ENCODE measurements around the gene STYX. TPM values are rescaled to one million over a fixed set of nuclear protein-coding genes. Genes with fewer than 3 reads are reported as not detected.
A peak's percentile ranks its signal among the peaks of the same experiment; 100 is the strongest.

The STYX gene
- total and polyA plus RNA-seq, 2 of the 8 experiments (the other 6 are each of a cell fraction or from before 2014, with no cell fraction given): 8.3 to 29.0 TPM

- Histone ChIP-seq H3K36me3 (ENCODE audit: control insufficient read depth in 2 of 4, insufficient read depth in 4 of 4, low read length in 3 of 4) (no peaks in the 10 kb centered on the region), H3K4me1 (replicated peaks in 1 of 4; ENCODE audit: control insufficient read depth in 3 of 4, insufficient read depth in 4 of 4, low read length in 3 of 4) (peaks cover 0 to 2% (median 0%) of the 10 kb centered on the region in 4 experiments; a peak in 3 of 7 replicates), H3K56ac (replicated peaks; ENCODE audit: insufficient read length, low read depth, low read length) (no peak overlapping the region), H3K27ac (ENCODE audit: low read depth, low read length) (peak overlapping the region; percentile 69), H4K5ac (ENCODE audit: insufficient read length, low read depth, low read length) (peak overlapping the region; percentile 15), H4K20me1 (replicated peaks in 1 of 2; ENCODE audit: control insufficient read depth in 1 of 2, insufficient read depth in 2 of 2, low read length in 2 of 2) (no peaks in the 10 kb centered on the region), H3K4me3 (ENCODE audit: extremely low read depth in 1 of 4, insufficient read depth in 2 of 4, low read depth in 3 of 4, low read length in 4 of 4) (peak overlapping the region; percentile 27 to 55 (median 30); a peak in 6 of 8 replicates), H3K9ac (replicated peaks in 1 of 4; ENCODE audit: extremely low read depth in 1 of 4, low read depth in 3 of 4, low read length in 3 of 4) (peak overlapping the region in 3 of 4 experiments; percentile 58 to 67 (median 63); a peak in 6 of 7 replicates), H2AK5ac (ENCODE audit: low read depth, low read length) (no peak overlapping the region), H2BK20ac (ENCODE audit: low read length) (no peak overlapping the region), H3K23me2 (ENCODE audit: low read depth, low read length) (0 out of 2 replicates have a peak, but pooled peaks cover 3% of the 10 kb centered on the region), H3K27me3 (replicated peaks in 1 of 4; ENCODE audit: control insufficient read depth in 3 of 4, extremely low read depth in 1 of 4, insufficient read depth in 3 of 4, low read length in 3 of 4) (no peaks in the 10 kb centered on the region), H2BK12ac (ENCODE audit: low read depth, low read length) (peak overlapping the region; percentile 72; the same call in 1 of the 2 replicates), H3K23ac (ENCODE audit: insufficient read length) (no peak overlapping the region), H3K79me1 (ENCODE audit: low read depth, low read length) (no peaks in the 10 kb centered on the region), H3K4ac (replicated peaks; ENCODE audit: insufficient read length, low read depth, low read length) (no peak overlapping the region), H3K14ac (ENCODE audit: insufficient read length) (no peak overlapping the region), H4K91ac (replicated peaks; ENCODE audit: insufficient read length, low read length) (peak overlapping the region; percentile 18), H3K9me3 (ENCODE audit: insufficient read depth in 2 of 2, low read depth in 1 of 2, low read length in 1 of 2) (no peaks in the 10 kb centered on the region), H2BK120ac (replicated peaks; ENCODE audit: low read depth, low read length) (no peak overlapping the region), H3K18ac (ENCODE audit: extremely low read depth, low read length) (peak overlapping the region; percentile 28; the same call in 1 of the 2 replicates), H4K8ac (ENCODE audit: extremely low read depth, insufficient read depth, low read length) (no peak overlapping the region; the same call in 1 of the 2 replicates), H2BK5ac (ENCODE audit: low read depth, low read length) (peak overlapping the region; percentile 36; the same call in 1 of the 2 replicates), H3K4me2 (ENCODE audit: insufficient read depth in 1 of 2, low read depth in 2 of 2, low read length in 2 of 2) (peak overlapping the region; percentile 58 to 77), H3K79me2 (ENCODE audit: control insufficient read depth in 1 of 2, insufficient read depth in 2 of 2, low read length in 2 of 2) (peaks cover 0 to 39% of the 10 kb centered on the region in 2 experiments; a peak in 2 of 4 replicates), H2BK15ac (ENCODE audit: low read length) (no peak overlapping the region), H2AFZ (ENCODE audit: low read length) (peak overlapping the region; percentile 76)
- DNase-seq (ENCODE audit: low read depth in 1 of 2, low spot score in 2 of 2) (no peak), FAIRE-seq (no peak)
- POLR2A ChIA-PET (ENCODE audit: partially characterized antibody): interaction anchor here (0.6 to 1.8 kb wide), 3 partner anchors 15 to 62 kb away, joined by 3 to 6 read pairs (median 3); partner anchors contain the start of gene STYX
- CTCF ChIA-PET (ENCODE audit: partially characterized antibody): interaction anchor here (0.7 to 1.9 kb wide), 2 partner anchors 122 to 169 kb away, joined by 3 to 5 read pairs; no protein-coding TSS in a partner anchor
- 89% methylated on average over 7 of the region's 7 CpGs; no CpG with 5 or more reads in 1 of the 2 experiments for WGBS, 2 experiments (ENCODE audit: extremely low coverage in 1 of 2, insufficient coverage in 1 of 2, insufficient read length in 1 of 2, insufficient replicate concordance in 2 of 2, low coverage in 1 of 2, low lambda C conversion rate in 2 of 2, missing lambda C conversion rate in 1 of 2)
- TF ChIP-seq SIRT6 (IDR thresholded peaks at IDR 0.05; ENCODE audit: low read length) (no peak), RNF2 (IDR thresholded peaks at IDR 0.05; ENCODE audit: borderline replicate concordance, low read depth, low read length, missing control alignments, poor library complexity, severe bottlenecking) (no peak)
- TF ChIP-seq, protein P1, sequence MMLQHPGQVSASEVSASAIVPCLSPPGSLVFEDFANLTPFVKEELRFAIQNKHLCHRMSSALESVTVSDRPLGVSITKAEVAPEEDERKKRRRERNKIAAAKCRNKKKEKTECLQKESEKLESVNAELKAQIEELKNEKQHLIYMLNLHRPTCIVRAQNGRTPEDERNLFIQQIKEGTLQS (IDR thresholded peaks at IDR 0.05; ENCODE audit: insufficient read depth, low read depth, low read length): no peak
Measured at GRCh38 chr14:52792097-52792415, 62.1 kb downstream of the STYX start.

Data from H1 (cell line).